Muscle layer of colon (tissue), 2 donors: ENCODE data around the gene ZDHHC17.

Experiments
- H3K27ac ChIP-seq: one replicate; pipeline ENCODE4 v1.7.0; 2013; ENCODE audit warnings: low read depth, mild to moderate bottlenecking, low read length, moderate library complexity
- H3K27me3 ChIP-seq, 2 donors: one replicate each; pipeline ENCODE4 v1.7.0; 2013; ENCODE audit warnings: low read length in 2 of 2, mild to moderate bottlenecking in 2 of 2; ENCODE audit not compliant: insufficient read depth in 2 of 2, control insufficient read depth in 1 of 2
- H3K36me3 ChIP-seq: one replicate; pipeline ENCODE4 v1.7.0; 2013; ENCODE audit warnings: mild to moderate bottlenecking, low read length; ENCODE audit not compliant: insufficient read depth
- H3K4me1 ChIP-seq: one replicate; pipeline ENCODE4 v1.7.0; 2013; ENCODE audit warnings: mild to moderate bottlenecking, low read length; ENCODE audit not compliant: insufficient read depth
- H3K4me3 ChIP-seq, 2 donors: one replicate each; pipeline ENCODE4 v1.7.0; 2013; ENCODE audit warnings: low read length in 2 of 2, low read depth in 1 of 2, mild to moderate bottlenecking in 1 of 2, moderate library complexity in 1 of 2
- H3K9ac ChIP-seq: one replicate; pipeline ENCODE4 v1.7.0; 2013; ENCODE audit warnings: low read length
- H3K9me3 ChIP-seq: one replicate; pipeline ENCODE4 v1.7.0; 2013; ENCODE audit warnings: mild to moderate bottlenecking, low read length
- donor health status: abdominal sarcoma.
- donor health status: Adenocarcinoma of cecum.

ZDHHC17 gene

DNA sequence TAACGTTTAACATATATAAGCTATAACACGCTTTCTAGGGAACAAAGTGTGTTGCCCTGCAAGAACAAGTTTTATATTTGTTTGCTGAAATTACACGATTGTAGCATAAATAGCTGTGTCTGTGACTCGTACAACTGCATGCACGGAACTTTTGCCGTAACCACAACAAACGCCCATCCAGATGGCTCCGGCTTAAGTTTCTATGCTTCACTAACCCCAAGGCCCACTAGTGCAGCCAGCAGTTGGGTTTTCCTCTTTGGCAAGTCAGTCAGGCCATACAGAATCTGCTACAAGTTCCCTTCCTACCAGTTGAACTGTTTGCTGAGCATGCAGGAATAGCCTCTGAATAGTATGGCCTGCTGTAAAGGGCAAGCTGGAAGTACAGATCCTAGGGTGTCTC, 102.8 kb downstream of the ZDHHC17 start:
- H3K27me3 ChIP-seq, result no peaks in the 10 kb centered on the region

DNA sequence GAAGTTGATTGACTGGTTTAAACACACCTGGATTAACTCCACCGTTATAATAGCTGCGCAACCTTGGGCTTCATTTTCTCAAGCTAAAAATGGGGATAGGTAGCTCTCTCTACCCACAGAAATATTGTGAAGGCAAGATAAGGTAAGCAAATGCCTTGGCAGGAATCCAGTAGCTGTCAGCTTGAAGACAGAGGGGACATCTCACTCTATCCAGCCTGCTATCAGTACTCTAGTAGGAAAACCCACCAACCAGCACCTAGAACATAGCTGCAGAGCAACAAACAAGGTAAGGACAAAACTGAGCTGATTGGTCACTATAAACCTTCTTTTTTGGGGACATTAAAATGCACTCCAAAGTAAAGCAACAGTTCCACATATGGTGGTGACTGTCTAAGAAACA, 107.2 kb downstream of the ZDHHC17 start:
- no peaks in the 10 kb centered on the region for H3K4me1 ChIP-seq
- H3K4me3 ChIP-seq, result no peak overlapping the region
- no peak overlapping the region for H3K9ac ChIP-seq
- no peak overlapping the region for H3K27ac ChIP-seq
- no peaks in the 10 kb centered on the region for H3K27me3 ChIP-seq
- H3K9me3 ChIP-seq, result no peaks in the 10 kb centered on the region
- no peaks in the 10 kb centered on the region for H3K36me3 ChIP-seq

More for the DNA sequence above, 102.8 kb downstream of the ZDHHC17 start:
- no peak overlapping the region for H3K4me3 ChIP-seq
- H3K9me3 ChIP-seq, result no peaks in the 10 kb centered on the region
- no peaks in the 10 kb centered on the region for H3K4me1 ChIP-seq
- no peak overlapping the region for H3K9ac ChIP-seq
- H3K36me3 ChIP-seq, result no peaks in the 10 kb centered on the region
- H3K27ac ChIP-seq, result no peak overlapping the region

DNA sequence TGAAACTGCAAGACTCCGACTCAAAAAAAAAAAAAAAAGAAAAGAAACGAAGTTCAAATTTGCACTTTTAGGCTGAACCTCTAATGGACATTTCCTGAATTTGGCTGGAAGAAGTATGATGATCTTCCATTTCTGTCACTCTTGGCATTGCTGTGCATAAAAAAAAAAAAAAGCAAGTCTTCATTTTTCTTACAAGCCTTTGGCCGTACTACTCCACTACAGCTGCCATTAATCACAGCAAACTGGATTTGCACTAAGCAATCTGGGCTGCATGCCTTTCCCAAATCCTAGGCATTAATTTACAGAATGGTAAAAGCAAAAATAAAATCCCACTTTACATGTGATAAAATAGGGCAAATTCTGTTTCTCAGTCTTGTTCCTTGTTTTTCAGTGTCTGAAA, 107.8 kb downstream of the ZDHHC17 start:
- H3K27ac ChIP-seq, result no peak overlapping the region
- H3K9ac ChIP-seq, result no peak overlapping the region
- no peaks in the 10 kb centered on the region for H3K27me3 ChIP-seq
- no peaks in the 10 kb centered on the region for H3K36me3 ChIP-seq
- no peaks in the 10 kb centered on the region for H3K4me1 ChIP-seq
- H3K4me3 ChIP-seq, result no peak overlapping the region
- no peaks in the 10 kb centered on the region for H3K9me3 ChIP-seq

DNA sequence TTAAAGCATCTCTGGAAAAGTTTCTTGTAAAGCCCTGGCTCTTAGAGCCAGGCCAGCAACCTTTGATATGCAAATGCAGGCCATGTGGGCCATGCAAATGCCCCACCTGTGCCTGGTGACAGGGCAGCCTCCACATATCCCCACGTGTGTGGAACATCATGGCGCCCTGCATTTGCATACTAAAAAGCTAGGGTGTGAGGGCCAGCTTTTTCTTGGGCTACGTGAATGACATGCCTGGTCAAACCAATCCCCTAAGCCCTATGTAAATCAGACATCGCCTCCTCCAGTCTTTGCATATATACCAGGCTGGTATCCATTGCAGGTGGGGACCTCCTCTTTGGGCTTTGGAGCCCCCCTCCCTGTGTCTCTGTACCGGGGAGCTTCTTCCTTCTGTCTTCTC, 108.5 kb downstream of the ZDHHC17 start:
- no peaks in the 10 kb centered on the region for H3K36me3 ChIP-seq
- H3K9ac ChIP-seq, result no peak overlapping the region
- no peak overlapping the region for H3K27ac ChIP-seq
- H3K4me1 ChIP-seq, result no peaks in the 10 kb centered on the region
- H3K9me3 ChIP-seq, result no peaks in the 10 kb centered on the region
- H3K4me3 ChIP-seq, result no peak overlapping the region
- H3K27me3 ChIP-seq, result no peaks in the 10 kb centered on the region

DNA sequence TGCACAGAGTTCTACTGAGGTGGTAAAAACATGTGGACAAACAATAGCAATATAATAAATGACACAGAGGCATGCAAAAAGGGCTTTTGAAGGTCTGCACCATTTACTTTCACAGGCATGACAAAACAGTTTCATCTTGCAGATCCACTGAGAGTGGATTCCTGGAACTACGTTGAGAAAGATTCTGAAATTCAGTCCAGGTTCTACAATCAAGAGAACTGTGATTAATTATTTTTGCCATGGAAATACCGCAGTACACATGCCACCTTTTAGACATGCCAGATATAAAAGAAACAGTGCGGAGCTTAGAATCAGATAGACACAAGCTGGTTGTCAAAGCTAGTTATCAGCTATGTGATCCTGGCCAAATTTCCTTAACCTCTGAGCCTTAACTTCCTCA, 110.1 kb downstream of the ZDHHC17 start:
- Histone ChIP-seq H3K36me3 (no peaks in the 10 kb centered on the region), H3K4me1 (no peaks in the 10 kb centered on the region), H3K4me3 (no peak overlapping the region), H3K9me3 (no peaks in the 10 kb centered on the region), H3K9ac (no peak overlapping the region), H3K27ac (no peak overlapping the region), H3K27me3 (no peaks in the 10 kb centered on the region)

DNA sequence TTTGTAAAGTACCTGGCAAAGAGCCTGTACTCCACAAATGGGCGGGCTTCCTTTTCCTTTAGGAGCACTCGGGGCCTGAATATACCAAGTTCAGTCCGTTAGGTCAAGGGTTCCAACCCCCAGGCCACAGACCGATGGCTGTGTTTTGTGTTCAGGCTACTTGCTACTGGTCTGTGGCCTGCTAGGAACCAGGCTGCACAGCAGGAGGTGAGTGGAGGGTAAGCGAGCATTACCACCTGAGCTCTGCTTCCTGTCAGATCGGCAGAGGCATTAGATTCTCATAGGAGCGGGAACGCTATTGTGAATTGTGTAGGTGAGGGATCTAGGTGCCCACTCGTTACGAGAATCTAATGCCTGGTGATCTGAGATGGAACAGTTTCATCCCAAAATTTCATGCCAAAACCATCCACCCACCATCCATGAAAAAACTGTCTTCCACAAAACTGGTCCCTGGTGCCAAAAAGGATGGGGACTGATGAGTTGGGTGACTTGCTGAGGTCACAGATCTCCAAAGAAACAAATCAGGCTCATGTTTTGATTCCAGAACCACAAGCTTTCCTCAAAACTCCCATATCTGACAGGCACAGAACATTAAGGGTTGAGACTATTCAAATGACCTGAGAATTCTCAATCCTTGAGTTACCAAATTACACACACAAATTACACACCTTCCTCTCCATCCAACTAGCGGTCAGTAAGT, 110.7 kb downstream of the ZDHHC17 start:
- Histone ChIP-seq H3K9me3 (no peaks in the 10 kb centered on the region), H3K9ac (no peak overlapping the region), H3K36me3 (no peaks in the 10 kb centered on the region), H3K27me3 (no peaks in the 10 kb centered on the region), H3K27ac (no peak overlapping the region), H3K4me1 (no peaks in the 10 kb centered on the region), H3K4me3 (no peak overlapping the region)

DNA sequence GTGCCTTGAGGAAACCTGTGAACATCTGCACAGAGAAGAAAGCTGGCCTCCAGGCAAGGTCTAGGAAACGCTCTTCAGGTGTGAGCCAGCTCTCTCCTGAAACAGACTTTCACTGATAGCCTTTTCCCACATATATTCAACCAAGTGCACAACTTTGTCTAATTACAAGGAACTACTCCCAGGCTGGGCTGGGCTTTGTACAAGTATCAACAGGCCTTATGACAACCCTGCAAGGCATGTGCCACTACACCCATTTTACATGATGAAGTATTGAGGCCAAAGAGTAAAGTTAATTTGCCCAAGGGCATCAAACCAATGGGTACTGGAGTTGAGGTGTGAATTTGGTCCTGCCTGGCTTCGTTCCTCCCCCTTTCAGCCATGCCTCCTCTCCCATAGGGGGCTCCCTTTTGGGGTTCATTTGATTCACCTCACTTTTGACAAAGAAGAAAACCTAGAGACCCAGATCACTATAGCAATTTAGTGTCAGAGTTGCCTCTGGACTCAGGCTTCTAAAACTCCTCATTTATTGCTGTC, 112.8 kb downstream of the ZDHHC17 start:
- Histone ChIP-seq H3K27me3 (no peaks in the 10 kb centered on the region), H3K36me3 (no peaks in the 10 kb centered on the region), H3K27ac (no peak overlapping the region), H3K4me3 (no peak overlapping the region), H3K4me1 (no peaks in the 10 kb centered on the region), H3K9me3 (no peaks in the 10 kb centered on the region), H3K9ac (no peak overlapping the region)

DNA sequence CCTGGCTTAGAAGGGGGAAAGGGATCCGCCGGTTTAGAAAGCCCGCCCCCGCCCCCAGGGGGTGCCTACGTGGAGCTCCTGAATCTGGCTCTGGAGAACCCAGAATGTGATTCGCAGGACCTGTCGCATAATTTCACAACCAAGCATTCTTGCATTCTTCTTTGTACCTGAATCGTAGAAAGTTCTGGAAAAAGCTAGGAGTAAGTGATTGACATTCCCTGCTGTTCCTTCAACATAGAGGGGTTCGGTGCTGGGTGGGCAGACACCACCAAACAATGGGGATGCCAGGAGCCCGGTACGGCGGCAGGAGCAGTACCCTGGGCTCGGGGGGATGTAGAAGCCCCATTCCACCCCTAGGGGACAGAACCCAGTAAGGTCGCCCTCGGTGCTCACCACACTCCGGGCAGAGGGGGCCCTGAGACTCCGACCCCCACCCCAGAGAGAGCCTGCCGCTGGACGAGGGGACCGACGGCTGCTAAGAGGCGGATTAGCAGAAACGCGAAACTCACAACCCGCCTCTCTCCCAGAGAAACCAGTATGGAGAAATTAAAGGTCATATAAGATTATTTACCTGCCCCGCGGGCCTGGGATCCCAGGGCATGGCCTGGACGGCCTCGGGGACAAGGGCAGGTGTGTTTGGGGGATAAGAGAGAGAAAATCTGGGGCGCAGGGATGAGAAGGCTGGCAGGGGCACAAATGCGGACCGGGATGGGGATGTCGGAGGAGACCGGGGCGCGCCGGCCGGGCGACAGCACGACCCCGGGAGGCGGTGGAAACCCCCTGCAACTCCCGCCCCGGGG, 114.4 kb downstream of the ZDHHC17 start:
- Histone ChIP-seq H3K9me3 (no peaks in the 10 kb centered on the region), H3K27me3 (no peaks in the 10 kb centered on the region), H3K36me3 (no peaks in the 10 kb centered on the region), H3K27ac (peak overlapping the region; percentile 81), H3K4me3 (peak overlapping the region; percentile 75 to 79), H3K4me1 (no peaks in the 10 kb centered on the region), H3K9ac (peak overlapping the region; percentile 55)

DNA sequence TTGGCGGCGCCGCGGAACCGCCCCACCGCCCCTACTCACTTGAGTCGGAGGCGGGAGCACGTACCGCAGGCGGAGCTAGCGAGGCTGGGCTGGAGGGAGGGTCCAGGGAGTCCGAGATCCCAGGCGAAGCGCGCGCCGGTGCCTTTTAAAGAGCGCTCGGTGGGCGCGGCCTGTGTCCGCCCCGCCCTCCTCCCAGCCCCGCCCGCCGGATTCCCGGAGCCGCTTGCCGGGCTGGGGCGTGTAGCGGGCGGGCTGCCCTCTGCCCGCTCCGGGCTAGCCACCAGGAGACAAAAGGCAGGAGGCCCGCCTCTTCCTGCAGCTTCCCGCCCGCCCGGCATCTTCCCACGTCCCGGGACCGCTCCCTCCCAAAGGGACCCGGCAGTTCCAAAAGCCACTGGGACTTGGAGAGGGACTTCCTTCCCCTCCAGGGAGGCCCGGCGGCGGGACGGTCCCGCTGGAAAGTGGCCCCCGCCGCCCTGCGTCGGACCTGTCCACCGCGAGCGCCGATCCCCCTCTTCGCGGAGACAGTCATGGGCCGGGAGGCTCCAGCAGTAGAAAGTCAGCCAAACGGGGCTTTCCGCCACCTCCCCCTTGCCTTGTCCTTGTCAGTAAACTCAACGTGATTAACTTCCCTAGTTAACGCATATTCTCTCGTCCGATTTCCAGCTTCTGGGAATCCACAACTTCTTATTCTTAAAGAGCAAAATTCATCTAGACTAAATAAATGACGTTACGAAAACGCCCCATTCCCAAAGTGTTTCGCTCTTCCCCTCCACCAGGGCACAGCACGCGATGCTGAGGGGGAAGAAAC, 115.2 kb downstream of the ZDHHC17 start, which contains the start of gene CSRP2:
CSRP2 (minus strand) TSS at position 121 of the 811 bp plus-strand sequence. CDS start 12,759 bp downstream, outside the sequence.
- no peaks in the 10 kb centered on the region for H3K9me3 ChIP-seq
- no peaks in the 10 kb centered on the region for H3K36me3 ChIP-seq
- no peaks in the 10 kb centered on the region for H3K4me1 ChIP-seq
- H3K9ac ChIP-seq, result peak within 1 kb of the TSS; percentile 55
- peak within 1 kb of the TSS; percentile 75 to 79 for H3K4me3 ChIP-seq
- no peaks in the 10 kb centered on the region for H3K27me3 ChIP-seq
- H3K27ac ChIP-seq, result peak within 1 kb of the TSS; percentile 81

DNA sequence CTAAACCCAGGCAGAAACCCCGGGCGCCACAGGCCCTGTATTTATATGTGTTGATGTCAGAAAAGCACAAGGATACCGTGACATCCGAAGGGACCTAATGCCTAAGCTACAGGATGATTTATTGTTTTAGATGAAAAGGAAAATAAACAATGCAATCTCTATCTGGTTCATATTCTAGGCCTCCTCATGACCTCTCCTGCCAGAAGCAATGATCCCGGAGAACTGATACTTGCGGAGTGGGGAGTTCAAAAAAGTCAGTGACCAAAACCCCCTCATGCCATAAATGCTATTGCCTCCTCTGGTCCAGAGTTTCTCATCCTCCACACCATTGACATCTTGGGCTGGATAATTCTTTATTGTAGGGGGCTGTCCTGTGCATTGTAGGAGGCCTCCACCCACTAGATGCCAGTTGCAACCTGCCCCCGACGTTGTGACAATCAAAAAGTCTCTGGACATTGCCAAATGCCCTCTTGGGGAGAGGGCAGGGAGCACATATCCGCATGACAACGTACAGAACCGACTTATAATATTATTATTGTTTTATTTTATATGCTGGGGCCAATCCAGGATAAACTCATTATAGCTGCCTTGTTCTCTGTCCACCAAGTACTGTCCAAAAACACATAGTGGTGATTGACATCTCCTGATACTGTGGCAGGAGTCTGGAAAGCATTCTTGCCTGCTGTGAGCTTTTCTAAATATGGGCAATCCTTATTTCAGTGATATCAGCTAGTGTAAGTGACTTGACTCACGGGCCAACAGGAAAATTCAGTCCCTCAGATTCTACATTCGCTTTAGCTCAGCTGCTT, 116.0 kb downstream of the ZDHHC17 start:
- Histone ChIP-seq H3K9ac (peak overlapping the region; percentile 20), H3K36me3 (no peaks in the 10 kb centered on the region), H3K9me3 (no peaks in the 10 kb centered on the region), H3K27ac (peak overlapping the region; percentile 81), H3K27me3 (no peaks in the 10 kb centered on the region), H3K4me3 (peak overlapping the region in 1 of 2 donors; percentile 79), H3K4me1 (no peaks in the 10 kb centered on the region)
